GM12864 (cell line): ENCODE data around the gene DOHH.

Experiments
- DNase-seq: peaks from one replicate; pipeline ENCODE4 v3.0.0-alpha.2; 2011; ENCODE audit warnings: low read depth
- H3K4me3 ChIP-seq: 2 replicates; pipeline ENCODE4 v1.5.1; 2011; ENCODE audit warnings: mild to moderate bottlenecking, low read depth, low read length, control low read depth
- TF ChIP-seq, protein P1 (sequence below): IDR thresholded peaks from 2 replicates; pipeline ENCODE4 v1.5.1; 2011; ENCODE audit warnings: low read depth, mild to moderate bottlenecking, moderate library complexity, low read length, control low read depth, inconsistent platforms; ENCODE audit errors: missing control alignments

Gene DOHH

GRCh38 chr19:3544742-3545668 lies 44.5 kb upstream of the DOHH start:
- no peak overlapping the region for H3K4me3 ChIP-seq
- DNase-seq: no peak
- TF ChIP-seq, protein P1, sequence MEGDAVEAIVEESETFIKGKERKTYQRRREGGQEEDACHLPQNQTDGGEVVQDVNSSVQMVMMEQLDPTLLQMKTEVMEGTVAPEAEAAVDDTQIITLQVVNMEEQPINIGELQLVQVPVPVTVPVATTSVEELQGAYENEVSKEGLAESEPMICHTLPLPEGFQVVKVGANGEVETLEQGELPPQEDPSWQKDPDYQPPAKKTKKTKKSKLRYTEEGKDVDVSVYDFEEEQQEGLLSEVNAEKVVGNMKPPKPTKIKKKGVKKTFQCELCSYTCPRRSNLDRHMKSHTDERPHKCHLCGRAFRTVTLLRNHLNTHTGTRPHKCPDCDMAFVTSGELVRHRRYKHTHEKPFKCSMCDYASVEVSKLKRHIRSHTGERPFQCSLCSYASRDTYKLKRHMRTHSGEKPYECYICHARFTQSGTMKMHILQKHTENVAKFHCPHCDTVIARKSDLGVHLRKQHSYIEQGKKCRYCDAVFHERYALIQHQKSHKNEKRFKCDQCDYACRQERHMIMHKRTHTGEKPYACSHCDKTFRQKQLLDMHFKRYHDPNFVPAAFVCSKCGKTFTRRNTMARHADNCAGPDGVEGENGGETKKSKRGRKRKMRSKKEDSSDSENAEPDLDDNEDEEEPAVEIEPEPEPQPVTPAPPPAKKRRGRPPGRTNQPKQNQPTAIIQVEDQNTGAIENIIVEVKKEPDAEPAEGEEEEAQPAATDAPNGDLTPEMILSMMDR: peak; percentile 97

DNA sequence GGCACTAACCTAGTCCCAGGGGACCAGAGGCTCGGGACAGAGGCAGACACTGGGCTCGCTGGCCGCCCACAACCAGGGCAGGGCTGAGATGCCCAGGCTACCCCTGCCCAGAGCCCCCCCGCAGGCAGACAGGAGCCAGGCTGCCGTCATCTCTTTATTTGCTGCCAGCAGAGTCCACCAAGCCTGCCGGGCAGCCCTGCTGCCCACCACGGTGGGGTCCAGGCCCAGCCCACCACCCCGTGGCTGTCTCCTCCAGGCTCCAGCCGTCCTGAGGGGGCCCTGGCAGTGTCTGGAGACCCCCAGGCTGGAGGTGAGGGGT lies 43.5 kb upstream of the DOHH start:
- TF ChIP-seq, protein P1: no peak
- H3K4me3 ChIP-seq: no peak overlapping the region
- DNase-seq: no peak

DNA sequence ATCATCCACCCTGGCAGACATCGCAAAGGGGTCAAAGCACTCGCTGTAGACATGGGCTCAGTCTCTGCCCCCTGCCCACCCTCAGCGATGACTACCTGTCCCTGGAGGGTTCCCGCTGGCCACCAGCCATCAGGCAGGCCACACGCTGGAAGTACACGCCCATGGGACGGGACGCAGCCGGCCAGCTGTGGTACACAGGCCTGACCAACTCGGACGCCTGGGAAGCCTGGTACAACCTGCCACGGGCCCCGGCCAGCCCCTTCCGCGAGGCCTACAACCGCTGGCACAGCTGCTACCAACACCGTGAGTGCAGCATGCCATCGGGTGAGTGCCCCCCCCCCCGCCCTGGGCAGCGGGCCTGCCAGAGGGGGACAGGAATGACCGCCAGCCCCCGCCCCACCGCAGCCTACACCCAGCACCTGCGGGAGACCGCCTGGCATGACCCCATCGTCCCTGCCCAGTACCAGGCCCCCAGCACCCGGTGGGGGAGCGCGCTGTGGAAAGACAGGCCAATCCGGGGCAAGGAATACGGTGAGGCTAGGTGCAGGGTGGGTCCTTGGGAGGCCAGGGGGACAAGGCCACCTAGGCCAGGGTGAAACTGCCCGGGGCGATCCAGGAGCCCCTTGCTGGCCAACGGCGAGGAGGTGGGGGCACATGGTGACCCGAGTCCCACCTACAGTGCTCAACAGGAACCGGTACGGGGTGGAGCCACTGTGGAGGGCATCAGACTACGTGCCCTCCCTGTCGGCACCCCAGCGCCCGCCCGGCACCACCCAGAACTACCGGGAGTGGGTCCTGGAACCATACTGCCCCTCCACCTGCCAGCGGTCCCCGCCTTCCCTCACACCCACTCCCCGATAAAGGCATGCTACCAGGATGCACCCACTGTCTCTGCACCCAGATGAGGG lies 42.9 kb upstream of the DOHH start:
- H3K4me3 ChIP-seq: no peak overlapping the region
- TF ChIP-seq, protein P1: no peak
- no peak for DNase-seq

GRCh38 chr19:3539756-3540118 lies 39.3 kb upstream of the DOHH start:
- TF ChIP-seq, protein P1: no peak
- H3K4me3 ChIP-seq: no peak overlapping the region
- no peak for DNase-seq

GRCh38 chr19:3538965-3539755 lies 38.7 kb upstream of the DOHH start, which contains the start of gene TEKTIP1:
Gene TEKTIP1 (plus strand): TSS chr19:3539174. CDS start chr19:3539178, 4 bp downstream.
- no peak for DNase-seq
- TF ChIP-seq, protein P1: no peak
- H3K4me3 ChIP-seq: no peak within 1 kb of the TSS

DNA sequence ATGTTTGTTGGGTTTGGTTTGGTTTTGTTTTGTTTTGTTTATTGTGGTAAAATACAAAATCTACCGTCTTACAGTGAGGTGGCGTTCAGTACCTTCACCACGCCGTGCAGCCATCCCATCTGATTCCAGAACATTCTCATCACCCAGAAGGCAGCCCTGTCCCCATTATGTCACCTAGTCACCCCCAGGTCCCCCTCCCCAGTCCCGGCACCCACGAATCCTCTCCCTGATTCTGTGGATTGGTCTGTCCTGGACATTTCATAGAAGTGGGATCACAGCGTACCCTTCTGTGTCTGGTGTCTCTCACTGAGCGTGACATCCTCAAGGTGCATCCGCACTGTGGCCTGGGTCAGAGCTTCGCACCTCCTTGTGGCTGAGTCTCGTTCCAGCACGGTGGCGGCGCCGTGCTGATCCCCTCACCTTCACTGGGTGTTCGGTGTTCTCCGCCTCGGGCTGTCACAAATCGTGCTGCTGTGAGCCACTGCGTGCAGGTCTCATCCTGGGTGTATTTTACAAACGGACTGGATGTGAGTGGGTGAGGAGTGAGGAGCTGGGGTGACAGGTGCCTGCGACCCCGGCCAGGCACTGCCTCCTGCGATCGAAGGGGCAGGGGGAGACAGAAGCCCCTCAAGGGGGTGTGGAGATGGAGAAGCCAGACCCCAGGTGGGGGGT lies 37.9 kb upstream of the DOHH start:
- no peak overlapping the region for H3K4me3 ChIP-seq
- TF ChIP-seq, protein P1: no peak
- DNase-seq: no peak
